Naive thymus-derived CD4-positive, alpha-beta T cell (primary cell): ENCODE data around the gene ATF2. TPM values are rescaled to one million over a fixed set of nuclear protein-coding genes. Genes with fewer than 3 reads are reported as not detected.
"Not testable (repeated sequence)": the region's sequence is repeated elsewhere in the genome, so short reads cannot be mapped to it uniquely, and the experiment has no call there.

Experiments
- ATAC-seq: fragments of 150-1000 bp; cut with Tn5 transposase; 2 replicates; pipeline ENCODE4 v1.10.0; 2021; ENCODE audit warnings: mild to moderate bottlenecking, moderate library complexity
- CTCF ChIA-PET: fragments of 350-600 bp; sonication (Branson Sonifier 250); formaldehyde crosslinking; loops from one replicate; lab custom pipeline; 2021; ENCODE audit warnings: antibody characterized with exemption; lab: Charles Lee
- POLR2A ChIA-PET: fragments of 350-600 bp; sonication (Branson Sonifier 250); formaldehyde crosslinking; loops from one replicate; lab custom pipeline; 2021; ENCODE audit warnings: antibody characterized with exemption, inconsistent platforms; lab: Charles Lee
- DNase-seq, 9 donors: peaks; one replicate each; pipeline versions ENCODE4 v3.0.0 to v3.0.0-alpha.2; 2020 to 2022; ENCODE audit warnings: mixed read lengths in 1 of 9
- H3K27ac ChIP-seq: one replicate; pipeline ENCODE4 v1.7.0; 2013; ENCODE audit warnings: mild to moderate bottlenecking, low read depth, low read length, moderate library complexity
- H3K27me3 ChIP-seq, 2 donors: one replicate each; pipeline ENCODE4 v1.7.0; 2013; ENCODE audit warnings: low read length in 2 of 2, mild to moderate bottlenecking in 2 of 2, moderate library complexity in 2 of 2; ENCODE audit not compliant: control insufficient read depth in 2 of 2, insufficient read depth in 2 of 2
- H3K36me3 ChIP-seq, 3 experiments: 1 replicate in 2 of 3; 2 replicates in 1 of 3; pipeline ENCODE4 v1.7.0; 2013; ENCODE audit warnings: low read length in 3 of 3, mild to moderate bottlenecking in 3 of 3, moderate library complexity in 1 of 3; ENCODE audit not compliant: insufficient read depth in 3 of 3, control insufficient read depth in 2 of 3
- H3K4me1 ChIP-seq, 2 donors: one replicate each; pipeline ENCODE4 v1.7.0; 2013; ENCODE audit warnings: low read length in 2 of 2, mild to moderate bottlenecking in 2 of 2, moderate library complexity in 1 of 2; ENCODE audit not compliant: control insufficient read depth in 2 of 2, insufficient read depth in 2 of 2
- H3K4me3 ChIP-seq: 2 replicates; pipeline ENCODE4 v1.7.0; 2013; ENCODE audit warnings: mild to moderate bottlenecking, low read length
- H3K9me3 ChIP-seq, 3 experiments: 1 replicate in 2 of 3; 2 replicates in 1 of 3; pipeline ENCODE4 v1.7.0; 2013; ENCODE audit warnings: low read length in 3 of 3; ENCODE audit not compliant: control insufficient read depth in 2 of 3
- H3K27ac Mint-ChIP-seq, 9 donors: one replicate each; pipeline ENCODE4 v1.8.0; 2020 to 2022; ENCODE audit warnings: mixed read lengths in 9 of 9, mild to moderate bottlenecking in 8 of 9, moderate library complexity in 5 of 9, inconsistent platforms in 2 of 9
- H3K27me3 Mint-ChIP-seq, 5 donors: one replicate each; pipeline ENCODE4 v1.8.0; 2021 to 2022; ENCODE audit warnings: mixed read lengths in 5 of 5, mild to moderate bottlenecking in 1 of 5
- H3K36me3 Mint-ChIP-seq, 5 donors: one replicate each; pipeline ENCODE4 v1.8.0; 2020 to 2022; ENCODE audit warnings: mixed read lengths in 5 of 5, mild to moderate bottlenecking in 3 of 5, inconsistent platforms in 1 of 5
- H3K4me1 Mint-ChIP-seq, 7 donors: one replicate each; pipeline ENCODE4 v1.8.0; 2020 to 2022; ENCODE audit warnings: mixed read lengths in 7 of 7, mild to moderate bottlenecking in 3 of 7, inconsistent platforms in 1 of 7
- H3K4me3 Mint-ChIP-seq, 10 donors: one replicate each; pipeline ENCODE4 v1.8.0; 2020 to 2022; ENCODE audit warnings: mild to moderate bottlenecking in 10 of 10, mixed read lengths in 10 of 10, moderate library complexity in 6 of 10, inconsistent platforms in 2 of 10
- H3K9me3 Mint-ChIP-seq, 11 donors: one replicate each; pipeline ENCODE4 v1.8.0; 2020 to 2022; ENCODE audit warnings: mixed read lengths in 11 of 11, mild to moderate bottlenecking in 4 of 11, inconsistent platforms in 1 of 11, moderate library complexity in 1 of 11
- intact Hi-C, 2 donors: fragments of 100-400 bp; cut with micrococcal nuclease; formaldehyde crosslinking; loops; one replicate each; pipeline ENCODE4 v1.15.1; 2023
- polyA plus RNA-seq, 2 donors: library from polyadenylated mRNA; unstranded; fragments of 300-500 nt; fragmentation: Illumina TruSeq; gene quantifications; one replicate each; pipeline ENCODE4 v1.2.3, GENCODE V29; 2021
- total RNA-seq, 6 experiments: library from RNA in 5 of 6; stranded (reverse) in 5 of 6; gene quantifications; 1 replicate in 5 of 6; 2 replicates in 1 of 6; pipeline ENCODE4 v1.2.3 and lab custom pipeline; 2021 to 2026

ATF2 gene
- total and polyA plus RNA-seq, 7 experiments from 2014 or later = 29.6 to 67.2 (median 58.7) TPM

- peaks cover 0 to 25% (median 0%) of the 10 kb centered on the region in 3 experiments for H3K36me3 ChIP-seq
- Mint-ChIP-seq H3K4me1 (peaks cover 6 to 40% (median 27%) of the 10 kb centered on the region in 7 donors), H3K9me3 (no peaks in the 10 kb centered on the region), H3K4me3 (no peak overlapping the region), H3K36me3 (peaks cover 0 to 39% (median 22%) of the 10 kb centered on the region in 5 donors), H3K27me3 (no peaks in the 10 kb centered on the region), H3K27ac (no peak overlapping the region)
- DNase-seq = no peak
- intact Hi-C loops = no loop called here
- no peaks in the 10 kb centered on the region for H3K27me3 ChIP-seq
- CTCF ChIA-PET = no interaction called here
- H3K27ac ChIP-seq = no peak overlapping the region
- H3K9me3 ChIP-seq = no peaks in the 10 kb centered on the region
- ATAC-seq = no peak
- POLR2A ChIA-PET = no interaction called here
- H3K4me1 ChIP-seq = no peaks in the 10 kb centered on the region
- H3K4me3 ChIP-seq = no peak overlapping the region
Observed at GRCh38 chr2:175126661-175127060, 41.3 kb downstream of the ATF2 start.

DNA sequence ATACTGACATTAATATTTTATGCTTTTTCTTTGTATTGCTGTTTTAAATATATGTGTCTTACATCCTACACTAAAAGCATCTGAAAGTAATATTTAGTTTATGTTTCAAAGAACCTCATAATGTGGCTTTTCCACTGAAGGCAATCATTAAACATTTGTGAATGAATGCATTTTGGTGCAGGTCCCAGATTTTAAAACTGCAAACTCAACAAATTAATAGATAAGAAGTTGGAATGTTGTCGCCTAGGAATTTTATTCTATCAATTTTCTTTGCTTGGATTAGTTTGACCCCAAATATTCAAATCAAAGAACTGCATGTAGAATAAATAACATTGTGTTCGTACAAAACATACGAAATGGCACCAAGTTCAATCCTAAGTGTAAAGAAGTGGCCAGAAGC lies 44.7 kb downstream of the ATF2 start:
- Histone ChIP-seq H3K27ac (no peak overlapping the region), H3K36me3 (peaks cover 0 to 17% (median 0%) of the 10 kb centered on the region in 3 experiments), H3K4me1 (no peaks in the 10 kb centered on the region), H3K4me3 (no peak overlapping the region), H3K9me3 (no peaks in the 10 kb centered on the region), H3K27me3 (no peaks in the 10 kb centered on the region)
- ChIA-PET CTCF (no interaction called here), POLR2A (no interaction called here)
- no peak overlapping the region for H3K4me3 Mint-ChIP-seq
- H3K4me1 Mint-ChIP-seq = peaks cover 7 to 31% (median 23%) of the 10 kb centered on the region in 7 donors
- H3K27me3 Mint-ChIP-seq = no peaks in the 10 kb centered on the region
- DNase-seq (no peak), ATAC-seq (no peak)
- no peaks in the 10 kb centered on the region for H3K9me3 Mint-ChIP-seq
- H3K36me3 Mint-ChIP-seq = peaks cover 0 to 22% (median 8%) of the 10 kb centered on the region in 5 donors
- peak overlapping the region in 3 of 9 donors; percentile 5 to 47 (median 6) for H3K27ac Mint-ChIP-seq
- intact Hi-C loops = no loop called here

- H3K4me3 ChIP-seq = no peak overlapping the region
- no peaks in the 10 kb centered on the region for H3K4me1 ChIP-seq
- Mint-ChIP-seq H3K27me3 (no peaks in the 10 kb centered on the region), H3K36me3 (peaks cover 5 to 50% (median 31%) of the 10 kb centered on the region in 5 donors), H3K4me1 (peaks cover 0 to 9% (median 4%) of the 10 kb centered on the region in 7 donors), H3K27ac (peak overlapping the region in 7 of 9 donors; percentile 7 to 74 (median 39)), H3K4me3 (no peak overlapping the region), H3K9me3 (peaks cover 0 to 2% (median 0%) of the 10 kb centered on the region in 11 donors)
- CTCF ChIA-PET = interaction anchor here (0.7 kb wide), 2 partner anchors 13 to 118 kb away, joined by 3 to 5 read pairs; no protein-coding TSS in a partner anchor
- H3K27me3 ChIP-seq = no peaks in the 10 kb centered on the region
- POLR2A ChIA-PET = interaction anchor here (0.8 kb wide), 1 partner anchor 74 kb away, joined by 3 read pairs; no protein-coding TSS in a partner anchor
- H3K27ac ChIP-seq = no peak overlapping the region
- H3K9me3 ChIP-seq = no peaks in the 10 kb centered on the region
- intact Hi-C loops = loop anchor here (1.0 to 5.0 kb wide), 11 partner anchors 41 to 986 kb away; partner anchors contain the start of genes ATF2 (in 1 of the 2) and ATP5MC3 (in 1 of the 2)
- ATAC-seq (peak; percentile 67), DNase-seq (peak in 6 of 9 donors; percentile 23 to 59 (median 48))
- H3K36me3 ChIP-seq = peaks cover 1 to 42% (median 5%) of the 10 kb centered on the region in 3 experiments
Observed at GRCh38 chr2:175111200-175111657, 56.8 kb downstream of the ATF2 start.

- not testable (repeated sequence) for DNase-seq
Observed at GRCh38 chr2:175108091-175108490, 59.9 kb downstream of the ATF2 start.

DNA sequence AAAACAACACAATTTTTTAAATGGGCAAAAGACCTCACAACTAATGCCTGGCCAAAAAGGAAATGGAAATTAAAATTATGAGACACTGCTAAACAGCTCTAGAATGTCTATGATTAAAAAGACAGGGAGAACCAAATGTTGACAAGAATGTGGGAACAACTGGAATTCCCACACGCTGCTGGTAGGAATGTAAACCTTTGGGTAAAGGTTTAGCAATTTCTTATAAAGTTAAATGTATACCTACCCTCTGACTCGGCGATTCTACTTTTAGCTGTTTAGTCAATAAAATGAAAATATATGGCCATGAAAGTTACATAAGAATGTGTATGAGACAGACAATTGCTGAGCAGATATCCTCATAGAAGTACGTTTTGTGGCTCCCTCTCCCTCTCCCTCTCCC lies 60.9 kb downstream of the ATF2 start:
- DNase-seq (no peak), ATAC-seq (no peak)
- CTCF ChIA-PET = interaction anchor here (0.6 to 1.8 kb wide), 2 partner anchors 8 to 408 kb away, joined by 3 to 5 read pairs; no protein-coding TSS in a partner anchor
- peaks cover 0 to 50% (median 28%) of the 10 kb centered on the region in 5 donors for H3K36me3 Mint-ChIP-seq
- H3K4me1 Mint-ChIP-seq = peaks cover 0 to 9% (median 3%) of the 10 kb centered on the region in 7 donors
- no peak overlapping the region for H3K4me3 ChIP-seq
- POLR2A ChIA-PET = interaction anchor here (0.6 kb wide), 2 partner anchors 28 to 176 kb away, joined by 3 to 4 read pairs; no protein-coding TSS in a partner anchor
- intact Hi-C loops = no loop called here
- no peak overlapping the region for H3K27ac ChIP-seq
- no peaks in the 10 kb centered on the region for H3K27me3 ChIP-seq
- peak overlapping the region in 1 of 9 donors; percentile 41 for H3K27ac Mint-ChIP-seq
- H3K4me1 ChIP-seq = no peaks in the 10 kb centered on the region
- H3K9me3 ChIP-seq = no peaks in the 10 kb centered on the region
- no peaks in the 10 kb centered on the region for H3K27me3 Mint-ChIP-seq
- H3K36me3 ChIP-seq = peaks cover 0 to 14% (median 4%) of the 10 kb centered on the region in 3 experiments
- H3K9me3 Mint-ChIP-seq = peaks cover 0 to 2% (median 0%) of the 10 kb centered on the region in 11 donors
- H3K4me3 Mint-ChIP-seq = no peak overlapping the region

More at GRCh38 chr2:175108091-175108490, 59.9 kb downstream of the ATF2 start:
- H3K27me3 Mint-ChIP-seq, H3K9me3 Mint-ChIP-seq, H3K4me3 ChIP-seq, H3K4me1 Mint-ChIP-seq, H3K27me3 ChIP-seq, intact Hi-C loops, H3K4me3 Mint-ChIP-seq, H3K4me1 ChIP-seq, H3K27ac ChIP-seq, H3K9me3 ChIP-seq, ATAC-seq, POLR2A ChIA-PET, H3K27ac Mint-ChIP-seq, CTCF ChIA-PET: not testable (repeated sequence)
- peaks cover 0 to 48% (median 26%) of the 10 kb centered on the region in 5 donors for H3K36me3 Mint-ChIP-seq
- peaks cover 0 to 18% (median 3%) of the 10 kb centered on the region in 3 experiments for H3K36me3 ChIP-seq

DNA sequence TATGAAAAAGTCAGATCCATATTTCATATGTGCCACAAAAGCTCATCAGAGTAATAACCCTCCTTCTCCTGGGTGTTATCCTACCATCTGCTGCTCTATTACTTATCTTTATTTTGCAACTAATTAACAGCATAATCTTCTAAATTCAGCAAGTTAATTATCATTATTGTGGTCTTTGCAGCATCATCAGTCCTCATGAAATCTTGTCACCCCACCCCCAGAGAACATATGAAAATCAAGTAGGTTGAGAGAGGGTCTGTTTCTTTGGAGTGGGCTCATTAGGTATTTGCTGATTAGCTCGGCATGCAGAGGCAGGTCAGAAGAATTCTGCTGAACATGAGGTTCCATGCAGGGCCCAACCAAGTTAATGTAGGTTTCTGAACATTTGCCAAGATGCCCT lies 64.8 kb downstream of the ATF2 start:
- POLR2A ChIA-PET = no interaction called here
- H3K9me3 Mint-ChIP-seq = peaks cover 0 to 2% (median 0%) of the 10 kb centered on the region in 11 donors
- peaks cover 0 to 13% (median 4%) of the 10 kb centered on the region in 7 donors for H3K4me1 Mint-ChIP-seq
- CTCF ChIA-PET = no interaction called here
- Histone ChIP-seq H3K4me1 (no peaks in the 10 kb centered on the region), H3K27ac (no peak overlapping the region), H3K27me3 (no peaks in the 10 kb centered on the region), H3K9me3 (no peaks in the 10 kb centered on the region), H3K36me3 (peaks cover 0 to 4% (median 0%) of the 10 kb centered on the region in 3 experiments), H3K4me3 (no peak overlapping the region)
- no peaks in the 10 kb centered on the region for H3K27me3 Mint-ChIP-seq
- no peak overlapping the region for H3K27ac Mint-ChIP-seq
- H3K4me3 Mint-ChIP-seq = no peak overlapping the region
- intact Hi-C loops = loop anchor here in 1 of 2 donors (2.0 kb wide), 1 partner anchor 16 kb away; no protein-coding TSS in a partner anchor
- ATAC-seq = no peak
- no peak for DNase-seq
- peaks cover 0 to 54% (median 32%) of the 10 kb centered on the region in 5 donors for H3K36me3 Mint-ChIP-seq
